ENCODE results near the gene TERT.
A peak's percentile ranks its signal among the peaks of the same experiment; 100 is the strongest.
"Not testable (repeated sequence)": the region's sequence is repeated elsewhere in the genome, so short reads cannot be mapped to it uniquely, and the experiment has no call there.

TERT gene

GRCh38 chr5:1294835-1295649 is at the start of gene TERT:
Gene TERT (minus strand): TSS chr5:1295068. CDS start chr5:1294989, 79 bp downstream.
- peak in 2 of 3 experiments; percentile 35 to 48 for DNase-seq (ENCODE audit: low read depth in 2 of 3, low spot score in 2 of 3)

GRCh38 chr5:1343931-1344901 is 49.3 kb upstream of the TERT start:
- DNase-seq (ENCODE audit: low read depth in 2 of 3, low spot score in 2 of 3): no peak

- no peak for DNase-seq (ENCODE audit: low read depth in 2 of 3, low spot score in 2 of 3)
These were observed 48.5 kb upstream of the TERT start for GRCh38 chr5:1343315-1343751.

- DNase-seq (ENCODE audit: low read depth in 2 of 3, low spot score in 2 of 3): not testable (repeated sequence)
These were observed 47.8 kb upstream of the TERT start for GRCh38 chr5:1342711-1343110.

GRCh38 chr5:1342268-1342667 is 47.4 kb upstream of the TERT start:
- no peak for DNase-seq (ENCODE audit: low read depth in 2 of 3, low spot score in 2 of 3)

GRCh38 chr5:1341863-1342262 is 47.0 kb upstream of the TERT start:
- no peak for DNase-seq (ENCODE audit: low read depth in 2 of 3, low spot score in 2 of 3)

DNA sequence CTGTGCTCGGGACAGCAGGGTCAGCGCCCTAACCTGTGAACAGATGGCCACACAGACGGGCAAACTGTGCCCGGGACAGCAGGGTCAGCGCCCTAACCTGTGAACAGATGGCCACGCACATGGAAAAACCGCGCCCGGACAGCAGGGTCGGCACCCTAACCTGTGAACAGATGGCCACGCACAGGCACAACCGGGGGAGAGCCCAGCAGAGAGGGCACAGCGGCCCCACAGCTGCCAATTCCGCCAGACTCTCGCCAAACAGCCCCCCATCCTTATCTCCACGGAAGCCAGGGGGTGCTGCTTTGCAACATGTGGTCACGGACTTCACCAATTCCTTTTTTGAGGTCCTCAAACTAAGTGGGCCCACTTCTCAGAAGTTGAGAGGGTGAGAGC is 44.9 kb upstream of the TERT start:
- DNase-seq (ENCODE audit: low read depth in 2 of 3, low spot score in 2 of 3): not testable (repeated sequence)

- DNase-seq (ENCODE audit: low read depth in 2 of 3, low spot score in 2 of 3): not testable (repeated sequence)
These were observed 44.4 kb upstream of the TERT start for GRCh38 chr5:1339139-1339817.

DNA sequence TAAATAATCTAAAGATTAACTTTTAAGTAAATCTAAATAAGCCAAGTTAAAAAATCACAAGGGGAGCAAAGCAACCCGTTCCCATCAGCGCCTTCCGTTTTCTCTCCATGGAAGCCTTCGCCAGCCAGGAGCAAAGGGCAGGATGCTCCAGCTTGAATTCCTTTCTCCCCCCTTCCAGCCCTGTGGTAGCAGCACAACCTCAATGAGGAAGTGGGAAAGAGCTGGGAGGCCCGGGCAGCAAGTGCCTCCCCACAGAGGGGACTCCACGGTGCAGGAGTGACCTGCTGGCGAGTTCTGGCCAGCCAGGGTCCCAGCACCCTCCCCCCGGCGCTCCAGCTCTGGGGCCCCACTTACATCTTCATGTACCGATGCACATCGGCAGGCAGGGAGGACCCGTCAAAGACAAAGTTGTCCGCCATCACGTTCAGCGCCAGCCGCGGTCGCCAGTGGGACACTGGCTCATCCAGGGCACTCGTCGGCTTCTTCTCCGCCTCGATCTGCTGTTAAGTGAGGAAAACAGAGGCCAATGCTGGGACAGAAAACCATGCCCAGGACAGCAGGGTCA is 43.7 kb upstream of the TERT start:
- no peak for DNase-seq (ENCODE audit: low read depth in 2 of 3, low spot score in 2 of 3)

- DNase-seq (ENCODE audit: low read depth in 2 of 3, low spot score in 2 of 3): no peak
These were observed 43.3 kb upstream of the TERT start for GRCh38 chr5:1338196-1338490.

GRCh38 chr5:1337489-1338195 is 42.8 kb upstream of the TERT start:
- DNase-seq (ENCODE audit: low read depth in 2 of 3, low spot score in 2 of 3): no peak

- no peak for DNase-seq (ENCODE audit: low read depth in 2 of 3, low spot score in 2 of 3)
These were observed 42.1 kb upstream of the TERT start for GRCh38 chr5:1336749-1337488.

GRCh38 chr5:1336106-1336561 is 41.3 kb upstream of the TERT start:
- no peak for DNase-seq (ENCODE audit: low read depth in 2 of 3, low spot score in 2 of 3)

DNA sequence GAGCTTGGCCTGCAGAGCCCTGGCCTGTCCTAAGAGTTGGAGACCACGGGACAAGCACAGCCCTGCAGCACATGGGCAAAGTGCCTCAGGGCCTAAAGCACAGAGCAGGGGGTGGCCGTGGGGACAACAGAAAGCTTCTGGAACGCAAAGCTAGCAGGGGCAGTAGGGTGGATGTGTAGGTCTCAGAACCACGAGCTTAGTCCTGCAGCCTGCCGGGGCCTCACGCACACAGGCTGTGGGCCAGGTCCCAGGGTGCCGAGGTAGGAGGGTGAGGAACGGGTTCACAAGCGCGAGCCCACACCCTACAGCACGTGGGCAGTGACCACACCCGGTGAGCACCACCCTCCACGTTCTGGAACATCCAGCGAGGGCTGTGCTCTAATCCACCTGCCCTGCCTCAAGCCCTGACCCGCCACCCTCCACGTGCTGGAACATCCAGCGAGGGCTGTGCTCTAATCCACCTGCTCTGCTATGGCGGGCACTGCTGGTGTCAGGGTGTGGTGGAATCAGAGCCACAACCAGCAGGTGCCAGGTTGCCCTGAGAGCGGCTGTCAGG is 40.8 kb upstream of the TERT start:
- DNase-seq (ENCODE audit: low read depth in 2 of 3, low spot score in 2 of 3): no peak

- no peak for DNase-seq (ENCODE audit: low read depth in 2 of 3, low spot score in 2 of 3)
These were observed 40.1 kb upstream of the TERT start for GRCh38 chr5:1334831-1335539.

GRCh38 chr5:1333986-1334385 is 39.1 kb upstream of the TERT start:
- DNase-seq (ENCODE audit: low read depth in 2 of 3, low spot score in 2 of 3): no peak

GRCh38 chr5:1333286-1333685 is 38.4 kb upstream of the TERT start:
- not testable (repeated sequence) for DNase-seq (ENCODE audit: low read depth in 2 of 3, low spot score in 2 of 3)

DNA sequence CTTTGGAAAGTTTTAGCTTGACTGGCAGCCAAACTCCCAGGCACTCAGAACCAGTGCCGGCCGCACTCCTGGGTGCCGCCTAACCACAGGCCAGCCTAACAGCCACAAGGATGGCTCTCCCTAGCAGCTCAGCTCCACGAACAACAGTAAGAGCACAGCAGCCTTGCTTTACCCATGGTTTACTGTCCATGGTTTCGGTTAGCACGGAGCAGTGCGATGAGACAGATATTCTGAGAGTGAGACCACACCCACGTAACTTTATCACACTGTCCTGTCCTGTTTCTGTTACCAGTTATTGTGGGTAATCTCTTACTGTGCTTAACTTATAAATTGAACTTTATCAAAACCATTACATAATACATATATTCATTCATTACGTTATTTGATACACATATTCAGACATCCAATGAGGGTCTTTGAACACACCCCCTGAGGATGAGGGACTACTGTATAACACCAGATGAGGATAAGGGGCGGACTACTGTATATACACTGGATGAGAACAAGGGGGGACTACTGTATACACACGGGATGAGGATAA is 37.7 kb upstream of the TERT start:
- DNase-seq (ENCODE audit: low read depth in 2 of 3, low spot score in 2 of 3): no peak
